GM21576 (cell line): Measurements from ENCODE around the gene RXFP1.

Source experiments
- ATAC-seq: cut with Tn5 transposase; IDR thresholded peaks from one replicate; pipeline ENCODE4 v1.9.1; 2021; ENCODE audit warnings: mild to moderate bottlenecking, moderate library complexity; ENCODE audit not compliant: unreplicated experiment

Gene RXFP1

DNA sequence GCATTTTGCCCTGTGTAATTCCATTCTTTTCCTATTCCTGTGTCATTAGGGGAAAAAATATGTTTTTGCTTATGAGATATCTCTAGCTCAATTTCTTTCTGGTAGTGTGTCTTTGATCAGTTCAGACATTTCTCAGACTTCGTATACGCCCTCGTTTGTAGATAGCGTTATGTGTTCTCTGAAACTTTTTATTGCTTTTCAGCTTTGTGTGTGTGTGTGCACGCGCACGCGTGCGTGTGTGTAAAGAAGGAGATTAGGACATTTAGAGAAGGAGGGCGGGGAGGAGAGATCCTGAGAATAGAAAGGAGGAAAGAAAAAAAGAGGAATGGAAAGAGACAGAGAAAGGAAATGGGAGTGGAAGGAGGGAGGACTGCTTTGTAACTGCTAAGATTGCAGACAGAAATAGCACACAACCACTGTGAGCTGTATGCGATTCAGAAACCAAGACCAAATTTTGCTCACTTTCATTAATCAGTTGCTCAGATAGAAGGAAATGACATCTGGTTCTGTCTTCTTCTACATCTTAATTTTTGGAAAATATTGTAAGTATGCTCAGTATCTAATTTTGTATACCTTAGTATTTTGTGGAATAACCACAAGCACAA, at the start of gene RXFP1:
Gene RXFP1 (plus strand): TSS at position 399 of the 605 bp plus-strand sequence. CDS start 95 bp downstream, at position 494.
- no peak for ATAC-seq

DNA sequence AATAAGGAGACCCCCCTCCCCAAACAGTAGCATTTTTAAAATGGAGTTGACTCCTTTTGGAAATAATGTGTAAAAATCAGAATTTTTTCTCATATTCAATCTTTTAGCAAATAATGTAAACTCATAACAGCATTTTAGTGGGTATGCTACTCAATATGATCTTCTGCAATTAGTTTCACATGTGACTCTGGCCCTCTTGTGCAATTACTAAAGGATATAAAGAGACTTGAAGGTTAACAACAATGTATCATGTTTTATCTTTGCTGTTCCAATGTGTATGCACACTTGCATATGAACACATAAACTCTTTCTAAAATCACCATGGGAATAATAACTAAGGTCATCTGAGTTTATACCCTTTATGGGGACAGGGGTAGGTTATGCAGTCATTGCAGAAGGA, 39.9 kb upstream of the RXFP1 start:
- no peak for ATAC-seq

DNA sequence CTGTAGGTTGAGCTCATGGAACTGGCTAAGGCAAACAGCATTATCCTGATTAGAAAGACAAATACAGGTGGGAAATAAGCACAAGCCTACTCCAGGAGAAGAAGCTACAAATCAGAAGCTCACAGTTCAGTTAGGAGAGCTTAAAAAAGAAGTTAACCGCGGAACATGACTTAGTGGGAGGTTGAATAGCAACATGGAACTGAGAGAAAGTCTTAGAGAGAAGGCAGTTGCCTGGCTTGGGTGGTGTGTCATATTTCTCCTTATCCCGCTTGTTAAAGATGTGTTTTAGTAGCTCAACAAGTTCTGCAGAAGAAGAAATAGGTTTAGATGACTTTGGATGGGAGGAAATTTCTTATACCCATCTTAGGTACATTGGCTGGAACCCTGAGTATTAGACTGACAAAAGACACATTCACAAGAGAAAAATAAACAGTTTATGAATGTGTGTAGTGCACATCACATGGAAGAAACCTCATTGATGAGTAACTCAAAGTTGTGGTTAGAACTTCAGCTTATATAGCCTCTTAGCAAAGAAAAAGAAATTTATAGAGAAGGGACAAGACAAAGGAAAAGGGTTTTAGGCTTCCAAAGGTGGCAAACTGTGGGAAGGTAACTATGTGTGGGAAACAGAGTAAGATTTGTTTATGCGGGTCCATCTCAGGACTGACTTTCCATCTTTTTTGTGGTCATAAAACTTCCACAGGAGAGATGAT, 37.4 kb upstream of the RXFP1 start:
- no peak for ATAC-seq

GRCh38 chr4:158490629-158491028, 31.1 kb upstream of the RXFP1 start:
- ATAC-seq: no peak

DNA sequence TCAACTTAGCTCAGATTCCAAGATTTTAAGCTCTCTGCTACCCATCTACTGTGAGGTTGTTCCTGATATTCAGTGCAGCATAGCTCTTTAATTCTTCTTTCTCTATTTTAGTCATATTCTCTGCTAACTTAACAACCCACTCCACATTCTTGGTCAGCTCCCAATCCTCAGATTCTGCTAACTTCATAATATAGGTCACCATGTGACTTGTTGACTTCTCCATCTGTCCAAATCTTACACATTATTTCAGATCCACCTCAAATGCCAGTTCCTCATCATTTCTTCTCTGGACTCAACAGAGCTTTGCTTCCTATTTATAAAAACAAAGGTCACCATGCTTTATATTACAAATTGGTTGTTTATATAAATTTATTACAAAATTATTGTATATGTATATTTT, 29.3 kb upstream of the RXFP1 start:
- no peak for ATAC-seq

GRCh38 chr4:158496030-158496741, 25.5 kb upstream of the RXFP1 start:
- no peak for ATAC-seq

DNA sequence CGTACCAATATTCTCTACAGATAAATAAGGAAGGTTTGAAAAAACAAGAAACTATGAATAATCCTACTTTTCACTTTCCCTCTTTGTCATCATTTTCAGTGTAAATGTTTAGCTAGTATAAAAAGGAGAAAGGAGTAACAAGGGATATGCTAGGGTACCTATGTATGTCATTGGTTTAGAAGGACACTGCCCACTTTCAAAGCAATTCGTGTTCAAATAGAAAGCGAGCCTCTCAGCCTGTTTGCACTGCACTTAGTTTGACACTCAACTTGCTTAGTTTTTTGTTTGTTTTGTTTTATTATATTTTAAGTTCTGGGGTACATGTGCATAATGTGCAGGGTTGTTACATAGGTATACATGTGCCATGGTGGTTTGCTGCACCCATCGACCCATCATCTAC, 21.6 kb upstream of the RXFP1 start:
- no peak for ATAC-seq

GRCh38 chr4:158513256-158513655, 8.4 kb upstream of the RXFP1 start:
- no peak for ATAC-seq

GRCh38 chr4:158519226-158519625, 2.5 kb upstream of the RXFP1 start:
- ATAC-seq: no peak

- no peak for ATAC-seq
Observed at GRCh38 chr4:158523990-158524535, 2.4 kb downstream of the RXFP1 start.

- no peak for ATAC-seq
Observed at GRCh38 chr4:158527516-158527915, 5.8 kb downstream of the RXFP1 start.

- ATAC-seq: no peak
Observed at GRCh38 chr4:158529505-158529904, 7.8 kb downstream of the RXFP1 start.

- no peak for ATAC-seq
Observed at GRCh38 chr4:158530381-158530780, 8.7 kb downstream of the RXFP1 start.

- no peak for ATAC-seq
Observed at GRCh38 chr4:158530898-158531297, 9.2 kb downstream of the RXFP1 start.

DNA sequence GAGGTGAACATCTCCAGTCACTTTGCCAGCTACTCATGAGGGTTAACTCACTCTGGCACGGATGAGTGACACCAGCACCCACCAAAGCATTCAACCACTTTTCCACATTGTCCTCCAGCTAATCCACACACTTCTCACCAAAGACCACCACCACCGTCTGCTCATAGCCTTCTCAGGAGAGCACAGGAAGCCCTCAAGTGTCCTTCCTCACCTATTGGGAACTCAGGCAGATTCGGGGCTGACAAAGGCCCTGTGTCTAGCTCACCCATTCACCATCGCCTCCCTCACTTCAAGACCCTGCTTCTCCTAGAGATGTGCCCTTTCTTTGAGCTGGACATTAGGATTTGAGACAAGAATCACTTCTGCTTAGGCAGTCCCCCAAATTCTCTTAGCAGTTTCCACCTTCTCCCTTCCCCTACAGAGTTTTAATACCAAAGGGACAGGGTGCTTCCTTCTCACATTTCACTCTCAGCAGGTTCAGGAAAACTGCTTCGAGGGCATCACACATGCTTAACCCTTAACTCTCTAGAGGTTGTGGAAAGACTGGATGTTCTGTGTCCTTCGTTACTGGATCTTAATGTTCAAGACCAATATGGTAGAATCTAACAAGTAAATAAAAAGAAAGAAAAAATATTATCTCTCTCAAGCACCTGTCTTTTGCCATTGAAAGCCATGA, 11.0 kb downstream of the RXFP1 start:
- no peak for ATAC-seq

DNA sequence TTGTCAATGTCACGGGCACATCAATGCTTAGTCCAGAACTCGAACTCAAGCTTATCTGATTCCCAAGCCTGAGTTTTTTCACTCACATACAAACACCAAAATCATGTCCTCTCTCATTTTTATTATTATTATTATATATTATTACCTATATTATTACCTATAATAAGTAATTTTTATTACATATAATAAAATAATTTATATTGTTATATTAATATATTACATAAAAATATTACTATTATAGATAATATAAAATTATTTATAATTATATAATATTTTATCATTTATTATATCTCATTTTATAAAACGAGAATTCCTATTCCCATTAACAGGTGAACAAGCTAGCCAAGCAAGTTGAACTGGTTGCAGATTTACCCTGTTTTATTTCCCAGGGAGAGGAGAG, 13.0 kb downstream of the RXFP1 start:
- no peak for ATAC-seq

DNA sequence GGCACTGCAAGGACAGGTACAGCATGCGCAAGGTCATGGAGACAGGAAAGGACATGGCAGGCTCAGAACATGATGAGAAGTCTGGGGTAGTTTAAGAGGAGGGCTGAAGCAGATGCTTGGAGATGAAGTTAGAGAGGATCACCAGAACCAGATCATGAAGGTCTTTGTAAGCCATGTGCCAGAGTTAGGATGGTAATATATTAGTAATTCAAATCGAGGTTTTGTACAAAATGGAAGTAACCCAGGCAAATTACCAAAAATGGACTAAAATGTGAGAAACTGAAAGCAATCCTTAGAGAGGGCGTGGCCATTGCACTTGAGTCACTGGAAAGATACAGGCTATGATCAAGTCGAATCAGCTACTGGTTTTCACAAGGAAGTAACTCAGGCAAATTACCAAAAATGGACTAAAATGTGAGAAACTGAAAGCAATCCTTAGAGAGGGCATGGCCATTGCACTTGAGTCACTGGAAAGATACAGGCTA, 13.5 kb downstream of the RXFP1 start:
- ATAC-seq: no peak

DNA sequence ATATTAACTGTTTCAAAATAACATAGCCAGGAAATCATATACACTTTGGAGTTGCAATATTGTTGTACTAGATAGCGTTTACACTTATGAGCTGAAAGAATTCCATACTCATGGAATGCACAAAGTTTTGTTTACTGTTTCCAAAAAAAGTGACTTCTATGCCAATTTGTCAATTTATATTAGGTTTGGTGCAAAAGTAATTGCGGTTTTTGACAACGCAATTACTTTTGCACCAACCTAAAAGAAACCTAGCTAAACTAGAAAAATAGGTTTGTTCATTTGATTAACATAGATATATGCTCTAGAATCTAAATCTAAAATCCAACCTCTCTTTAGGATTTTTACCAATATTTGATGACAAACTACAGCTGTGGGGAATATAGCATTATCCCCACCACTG, 15.2 kb downstream of the RXFP1 start:
- no peak for ATAC-seq

DNA sequence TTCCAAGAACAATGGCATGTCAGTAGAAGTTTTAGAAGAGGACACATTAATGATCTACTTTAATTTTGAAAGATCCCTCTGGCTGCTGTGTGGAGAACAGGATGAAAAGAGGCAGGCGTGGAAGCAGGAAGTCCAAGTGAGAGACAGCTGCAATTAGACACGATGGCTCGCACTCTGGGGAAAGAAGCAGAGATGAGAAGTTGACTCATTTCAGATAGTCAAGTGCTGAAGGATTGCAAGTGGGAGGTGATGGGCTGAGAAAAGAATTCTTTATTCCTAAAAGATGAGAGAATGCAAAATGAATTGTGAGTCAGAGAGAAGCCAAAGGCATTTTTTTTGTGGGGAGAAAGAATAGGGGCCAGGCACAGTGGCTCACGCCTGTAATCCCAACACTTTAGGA, 16.5 kb downstream of the RXFP1 start:
- no peak for ATAC-seq

GRCh38 chr4:158538911-158539310, 17.2 kb downstream of the RXFP1 start:
- no peak for ATAC-seq
